Measurements from ENCODE around the gene TNS1.

- no peak for TF ChIP-seq EZH2 (IDR thresholded peaks at IDR 0.05; ENCODE audit: insufficient read depth, low read length)
- TF ChIP-seq CTCF (IDR thresholded peaks at IDR 0.05; ENCODE audit: insufficient read depth, low read depth, low read length): no peak
Observed at GRCh38 chr2:218023636-218024035, 20.8 kb upstream of the TNS1 start.
